Kidney (tissue), 14 donors: ENCODE results near the gene DNAAF5. TPM values are rescaled to one million over a fixed set of nuclear protein-coding genes. Genes with fewer than 3 reads are reported as not detected.
A peak's percentile ranks its signal among the peaks of the same experiment; 100 is the strongest.

Source experiments
- DNase-seq, 5 donors: peaks; one replicate each; pipeline ENCODE4 v3.0.0-alpha.2; 2013 to 2020
- FAIRE-seq: peaks from 2 replicates; lab custom pipeline; 2012; peaks lifted over from hg19 to GRCh38; lab: Jason Lieb, UNC
- H3K27ac ChIP-seq, 2 donors: one replicate each; pipeline ENCODE4 v1.7.0; 2013; ENCODE audit warnings: low read depth in 2 of 2, low read length in 2 of 2, inconsistent platforms in 1 of 2
- H3K27me3 ChIP-seq: one replicate; pipeline ENCODE4 v1.7.1; 2013; ENCODE audit warnings: low read length, inconsistent platforms; ENCODE audit not compliant: control insufficient read depth, insufficient read depth
- H3K36me3 ChIP-seq, 3 donors: one replicate each; pipeline versions ENCODE4 v1.7.0 to v1.7.1; 2013; ENCODE audit warnings: low read length in 3 of 3, control low read depth in 1 of 3, inconsistent platforms in 1 of 3; ENCODE audit not compliant: insufficient read depth in 3 of 3, control insufficient read depth in 2 of 3
- H3K4me1 ChIP-seq, 3 donors: one replicate each; pipeline versions ENCODE4 v1.7.0 to v1.7.1; 2013; ENCODE audit warnings: low read length in 3 of 3, inconsistent platforms in 1 of 3, low read depth in 1 of 3; ENCODE audit not compliant: control insufficient read depth in 2 of 3, insufficient read depth in 2 of 3
- H3K4me3 ChIP-seq, 3 donors: one replicate each; pipeline versions ENCODE4 v1.7.0 to v1.8.1; 2013; ENCODE audit warnings: low read length in 3 of 3, control low read depth in 1 of 3, inconsistent platforms in 1 of 3
- H3K9ac ChIP-seq, 3 donors: one replicate each; pipeline versions ENCODE4 v1.7.0 to v1.7.1; 2013; ENCODE audit warnings: low read length in 3 of 3, control low read depth in 1 of 3, inconsistent platforms in 1 of 3
- H3K9me3 ChIP-seq, 3 donors: one replicate each; pipeline versions ENCODE4 v1.7.0 to v1.7.1; 2013; ENCODE audit warnings: low read length in 3 of 3, control low read depth in 1 of 3, inconsistent platforms in 1 of 3; ENCODE audit not compliant: control insufficient read depth in 2 of 3, insufficient read depth in 1 of 3
- CTCF ChIP-seq: IDR thresholded peaks from 3 replicates; pipeline ENCODE4 v1.5.1; 2012; ENCODE audit warnings: mild to moderate bottlenecking, moderate library complexity, borderline replicate concordance; ENCODE audit not compliant: insufficient read depth; ENCODE audit errors: extremely low read depth
- intact Hi-C: fragments of 100-400 bp; cut with DNase I; formaldehyde crosslinking; loops from one replicate; pipeline ENCODE4 v1.11.1; 2022
- polyA plus RNA-seq: library from polyadenylated mRNA; stranded (reverse); fragments of 350-450 nt; fragmentation: Illumina TruSeq; extraction: RNeasy Lipid Tissue Mini Kit (QIAGEN cat#74804); gene quantifications from one replicate; pipeline ENCODE4 v1.2.3, GENCODE V29; 2014; ENCODE audit warnings: low read depth, low replicate concordance; ENCODE audit not compliant: insufficient read depth
- total RNA-seq: library from RNA; stranded (reverse); fragmentation: NEBNext Ultra II Directional; extraction: Animal tissue kit (Norgen Biotek cat#: 25700); gene quantifications from one replicate; pipeline ENCODE4 v1.2.1, GENCODE V29; 2021
- donor health status: control.
- donor health status: control.
- donor health status: control.
- donor health status: control.
- donor health status: control.
- donor health status: DM: yes; HTN: yes; CAD: no.
- donor health status: Normal renal cell carcinoma (clear cell type).

Gene DNAAF5
- total and polyA plus RNA-seq, 2 donors from 2014 or later: 11.6 to 29.7 TPM

- FAIRE-seq (no peak), DNase-seq (peak in 2 of 5 donors; percentile 40 to 74)
- no peak overlapping the region for H3K4me3 ChIP-seq
- peaks cover 0 to 5% (median 0%) of the 10 kb centered on the region in 3 donors for H3K4me1 ChIP-seq
- TF ChIP-seq CTCF: no peak
- H3K9ac ChIP-seq: no peak overlapping the region
- intact Hi-C loops: no loop called here
- H3K27me3 ChIP-seq: no peaks in the 10 kb centered on the region
- no peaks in the 10 kb centered on the region for H3K9me3 ChIP-seq
- H3K36me3 ChIP-seq: peaks cover 2 to 8% (median 2%) of the 10 kb centered on the region in 3 donors
- no peak overlapping the region for H3K27ac ChIP-seq
Observed at GRCh38 chr7:696812-697551, 29.5 kb upstream of the DNAAF5 start.

- DNase-seq: peak in 2 of 5 donors; percentile 34 to 64
- H3K36me3 ChIP-seq: peaks cover 2 to 8% (median 2%) of the 10 kb centered on the region in 3 donors
- TF ChIP-seq CTCF: no peak
- no peaks in the 10 kb centered on the region for H3K27me3 ChIP-seq
- intact Hi-C loops: no loop called here
- H3K27ac ChIP-seq: no peak overlapping the region
- H3K4me3 ChIP-seq: no peak overlapping the region
- no peak overlapping the region for H3K9ac ChIP-seq
- no peaks in the 10 kb centered on the region for H3K9me3 ChIP-seq
- H3K4me1 ChIP-seq: peaks cover 0 to 5% (median 0%) of the 10 kb centered on the region in 3 donors
- FAIRE-seq: no peak
Observed at GRCh38 chr7:698515-699475, 27.7 kb upstream of the DNAAF5 start.

GRCh38 chr7:699476-700170 is 26.9 kb upstream of the DNAAF5 start:
- Histone ChIP-seq H3K4me1 (peaks cover 0 to 5% (median 0%) of the 10 kb centered on the region in 3 donors), H3K36me3 (peaks cover 2 to 8% (median 2%) of the 10 kb centered on the region in 3 donors), H3K9me3 (no peaks in the 10 kb centered on the region), H3K27me3 (no peaks in the 10 kb centered on the region), H3K4me3 (no peak overlapping the region), H3K9ac (no peak overlapping the region), H3K27ac (no peak overlapping the region)
- intact Hi-C loops: no loop called here
- FAIRE-seq: no peak
- TF ChIP-seq CTCF: no peak
- DNase-seq: peak in 1 of 5 donors; percentile 63
